GM19239 (cell line): ENCODE measurements around the gene MED22.
A peak's percentile ranks its signal among the peaks of the same experiment; 100 is the strongest.
"Not testable (repeated sequence)": the region's sequence is repeated elsewhere in the genome, so short reads cannot be mapped to it uniquely, and the experiment has no call there.

Source experiments
- DNase-seq: peaks from one replicate; pipeline ENCODE4 v3.0.0; 2011; ENCODE audit warnings: low spot score; ENCODE audit not compliant: insufficient read length
- FAIRE-seq: peaks from 2 replicates; lab custom pipeline; 2011; peaks lifted over from hg19 to GRCh38; lab: Jason Lieb, UNC

The MED22 gene

GRCh38 chr9:133377721-133378216, 29.8 kb upstream of the MED22 start:
- DNase-seq (no peak), FAIRE-seq (no peak)

GRCh38 chr9:133377280-133377679, 29.3 kb upstream of the MED22 start:
- FAIRE-seq, DNase-seq: not testable (repeated sequence)

- peak; percentile 100 for DNase-seq
- FAIRE-seq: no peak
These were observed 28.1 kb upstream of the MED22 start, which contains the start of the genes STKLD1 and SURF4 for GRCh38 chr9:133375724-133376654. Gene STKLD1, plus strand, starts transcription at chr9:133376366. Its CDS starts 108 bp downstream, at chr9:133376474. Gene SURF4, minus strand, starts transcription at chr9:133376060. Its CDS starts 91 bp downstream, at chr9:133375969.

- peak; percentile 32 for DNase-seq
- FAIRE-seq: peak; percentile 73
These were observed 27.3 kb upstream of the MED22 start for GRCh38 chr9:133375116-133375723.

GRCh38 chr9:133374612-133375115, 26.7 kb upstream of the MED22 start:
- FAIRE-seq: no peak
- DNase-seq: no peak

GRCh38 chr9:133372144-133372543, 24.2 kb upstream of the MED22 start:
- DNase-seq: no peak
- no peak for FAIRE-seq

- DNase-seq (no peak), FAIRE-seq (no peak)
These were observed 23.4 kb upstream of the MED22 start for GRCh38 chr9:133371261-133371711.

- FAIRE-seq: no peak
- no peak for DNase-seq
These were observed 22.8 kb upstream of the MED22 start for GRCh38 chr9:133370685-133371084.

- FAIRE-seq: no peak
- no peak for DNase-seq
These were observed 22.0 kb upstream of the MED22 start for GRCh38 chr9:133369933-133370332.

GRCh38 chr9:133369422-133369821, 21.5 kb upstream of the MED22 start:
- no peak for FAIRE-seq
- DNase-seq: no peak

GRCh38 chr9:133368249-133368881, 20.4 kb upstream of the MED22 start:
- DNase-seq (no peak), FAIRE-seq (no peak)

- DNase-seq (no peak), FAIRE-seq (no peak)
These were observed 19.8 kb upstream of the MED22 start for GRCh38 chr9:133367778-133368177.

GRCh38 chr9:133367221-133367620, 19.3 kb upstream of the MED22 start:
- DNase-seq: no peak
- FAIRE-seq: no peak

GRCh38 chr9:133366435-133366834, 18.5 kb upstream of the MED22 start:
- DNase-seq: no peak
- no peak for FAIRE-seq

GRCh38 chr9:133362359-133363044, 14.6 kb upstream of the MED22 start:
- DNase-seq: no peak
- no peak for FAIRE-seq

GRCh38 chr9:133361507-133362092, 13.7 kb upstream of the MED22 start:
- FAIRE-seq: no peak

GRCh38 chr9:133360400-133361393, 12.8 kb upstream of the MED22 start:
- FAIRE-seq (no peak), DNase-seq (no peak)

More at GRCh38 chr9:133361507-133362092, 13.7 kb upstream of the MED22 start:
- DNase-seq: no peak
